ENCODE results near the gene BPIFB1.

GRCh38 chr20:33272155-33272873 lies 10.7 kb upstream of the BPIFB1 start:
- TF ChIP-seq CTCF (IDR thresholded peaks at IDR 0.05) (no peak), POLR2A (IDR thresholded peaks at IDR 0.05) (no peak)

Data from heart left ventricle (tissue), 13 donors.